Measurements from ENCODE around the gene ZNF423.
"Not testable (repeated sequence)": the region's sequence is repeated elsewhere in the genome, so short reads cannot be mapped to it uniquely, and the experiment has no call there.

The ZNF423 gene

DNA sequence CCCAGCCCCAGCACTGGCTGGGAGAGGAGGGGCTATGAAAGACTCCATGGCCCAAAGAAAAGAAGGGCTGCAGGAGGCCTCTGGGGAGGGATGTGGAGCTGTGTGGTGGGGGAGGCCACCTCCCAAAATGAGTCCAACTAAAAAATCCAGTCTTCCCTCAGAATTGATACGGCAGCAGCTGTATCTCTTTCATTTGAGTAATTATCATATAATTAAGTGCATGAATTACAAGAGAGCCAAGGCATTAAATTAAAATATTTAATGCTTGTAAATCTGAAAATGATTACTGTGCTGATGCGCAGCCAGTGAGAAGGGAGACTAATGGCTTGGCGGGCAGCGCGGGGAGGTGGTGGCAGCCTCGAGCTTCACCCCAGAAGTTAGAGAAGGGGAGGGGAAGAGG lies 289.5 kb downstream of the ZNF423 start:
- no peak for FAIRE-seq

- no peak for FAIRE-seq
These were observed 291.2 kb downstream of the ZNF423 start for GRCh38 chr16:49564496-49565229.

- no peak for FAIRE-seq
These were observed 292.2 kb downstream of the ZNF423 start for GRCh38 chr16:49563666-49564065.

DNA sequence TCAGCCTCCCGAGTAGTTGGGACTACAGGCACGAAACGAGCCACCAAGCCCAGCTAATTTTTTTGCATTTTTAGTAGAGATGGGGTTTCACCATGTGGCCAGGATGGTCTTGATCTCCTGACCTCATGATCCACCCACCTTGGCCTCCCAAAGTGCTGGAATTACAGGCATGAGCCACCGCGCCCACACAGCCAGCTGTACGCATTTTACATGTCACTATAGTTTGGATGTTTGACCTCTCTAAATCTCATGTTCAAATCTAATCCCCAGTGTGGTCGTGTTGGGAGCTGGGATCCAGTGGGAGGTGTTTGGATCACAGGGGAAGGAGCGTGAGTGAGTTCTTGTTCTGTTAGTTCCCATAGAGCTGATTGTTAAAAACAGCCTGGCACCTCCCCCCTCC lies 293.0 kb downstream of the ZNF423 start:
- FAIRE-seq, result not testable (repeated sequence)

DNA sequence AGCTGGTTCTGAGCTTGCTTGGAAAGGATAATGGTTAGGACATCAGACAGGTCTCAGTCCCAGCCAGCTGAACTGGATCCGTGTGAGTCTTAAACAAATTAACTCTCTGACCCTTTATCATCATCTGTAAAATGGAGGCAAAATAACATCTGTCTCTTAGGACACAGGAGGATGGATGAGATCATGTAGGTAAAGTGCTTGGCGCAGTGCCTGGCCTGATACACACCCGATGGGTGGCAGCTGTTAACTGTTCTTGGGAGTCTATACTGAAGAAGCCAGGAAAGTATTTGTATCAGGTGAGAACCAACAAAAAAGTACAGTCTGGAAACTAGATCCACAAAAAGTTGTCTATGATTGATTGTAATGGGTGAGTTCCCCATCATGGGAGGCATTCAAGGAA lies 293.7 kb downstream of the ZNF423 start:
- no peak for FAIRE-seq

DNA sequence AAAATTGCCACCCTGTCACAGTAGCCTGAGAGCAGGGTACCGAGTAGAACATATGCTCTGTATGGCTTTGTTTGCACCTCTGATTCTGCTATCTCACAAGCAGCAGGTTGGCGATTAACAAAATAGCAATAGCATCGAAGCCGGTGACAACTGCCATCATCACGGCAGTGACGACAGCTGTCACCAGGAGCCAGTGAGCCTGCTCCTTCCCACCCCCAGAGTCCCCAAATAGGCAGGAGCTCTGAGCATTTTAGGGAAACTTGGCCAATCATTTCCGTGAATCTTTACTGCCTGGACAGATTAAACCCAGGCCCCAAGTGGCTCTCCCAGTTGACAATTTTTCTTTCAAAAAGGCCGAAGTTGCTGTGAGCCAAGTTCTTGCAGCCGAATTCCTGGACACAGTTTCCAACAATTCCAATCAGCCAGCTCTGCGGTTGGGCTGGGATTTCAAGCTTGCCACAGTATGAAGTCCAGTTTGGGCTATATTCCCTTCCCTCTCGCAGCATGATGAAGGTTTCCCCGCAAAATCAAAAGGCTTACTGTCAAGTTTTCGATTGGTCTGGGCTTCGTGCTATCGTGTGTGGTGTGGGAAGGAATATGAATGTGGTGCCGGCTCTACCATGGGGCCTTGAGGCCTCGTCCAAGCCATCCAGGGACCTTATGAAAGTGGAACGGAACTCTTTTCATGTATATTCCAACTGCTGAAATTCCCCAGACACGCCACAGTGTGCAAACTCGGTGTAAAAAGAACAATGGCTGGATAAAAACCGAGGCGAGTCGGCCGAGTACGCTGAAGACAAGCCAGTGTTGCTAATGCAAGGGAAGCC lies 295.7 kb downstream of the ZNF423 start:
- no peak for FAIRE-seq

- FAIRE-seq, result no peak
These were observed 296.7 kb downstream of the ZNF423 start for GRCh38 chr16:49559242-49559641.

DNA sequence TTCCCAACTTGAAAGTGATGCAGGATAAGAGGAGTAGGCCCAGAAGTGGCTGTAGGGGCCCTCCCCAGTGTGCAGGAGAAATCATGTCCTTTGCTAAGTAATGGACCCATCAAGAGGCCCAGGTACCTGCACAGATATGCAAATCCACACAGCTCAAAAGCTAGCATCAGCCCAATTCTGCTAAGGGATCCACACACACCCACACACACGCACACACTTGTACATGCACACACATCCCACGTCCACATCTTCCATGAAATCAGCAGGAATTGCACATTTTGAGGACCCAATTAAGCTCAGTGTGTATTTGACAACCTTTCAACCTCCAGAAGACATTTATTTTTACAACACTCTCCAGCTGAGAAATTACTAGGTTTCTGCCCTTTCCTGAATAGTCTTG lies 297.5 kb downstream of the ZNF423 start:
- no peak for FAIRE-seq

GRCh38 chr16:49556606-49557446 lies 299.1 kb downstream of the ZNF423 start:
- no peak for FAIRE-seq

DNA sequence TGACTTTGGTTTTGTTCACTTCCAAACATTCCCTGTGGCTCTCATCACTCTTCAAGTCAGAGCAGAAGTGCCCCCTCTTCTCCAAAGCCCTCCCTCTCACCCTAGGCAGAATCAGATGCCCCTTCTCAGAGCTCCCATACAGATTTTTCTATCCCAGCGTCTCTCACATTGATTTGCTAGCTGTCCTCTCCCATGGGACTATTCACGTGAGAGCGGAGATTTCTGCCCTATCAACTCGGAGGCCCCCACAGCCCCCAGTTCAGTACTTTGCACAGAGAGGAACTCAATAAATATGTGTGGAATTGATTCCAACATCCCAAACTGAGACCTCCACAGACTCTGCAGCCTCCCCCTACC lies 299.7 kb downstream of the ZNF423 start:
- no peak for FAIRE-seq

GRCh38 chr16:49554681-49555080 lies 301.2 kb downstream of the ZNF423 start:
- FAIRE-seq, result no peak

DNA sequence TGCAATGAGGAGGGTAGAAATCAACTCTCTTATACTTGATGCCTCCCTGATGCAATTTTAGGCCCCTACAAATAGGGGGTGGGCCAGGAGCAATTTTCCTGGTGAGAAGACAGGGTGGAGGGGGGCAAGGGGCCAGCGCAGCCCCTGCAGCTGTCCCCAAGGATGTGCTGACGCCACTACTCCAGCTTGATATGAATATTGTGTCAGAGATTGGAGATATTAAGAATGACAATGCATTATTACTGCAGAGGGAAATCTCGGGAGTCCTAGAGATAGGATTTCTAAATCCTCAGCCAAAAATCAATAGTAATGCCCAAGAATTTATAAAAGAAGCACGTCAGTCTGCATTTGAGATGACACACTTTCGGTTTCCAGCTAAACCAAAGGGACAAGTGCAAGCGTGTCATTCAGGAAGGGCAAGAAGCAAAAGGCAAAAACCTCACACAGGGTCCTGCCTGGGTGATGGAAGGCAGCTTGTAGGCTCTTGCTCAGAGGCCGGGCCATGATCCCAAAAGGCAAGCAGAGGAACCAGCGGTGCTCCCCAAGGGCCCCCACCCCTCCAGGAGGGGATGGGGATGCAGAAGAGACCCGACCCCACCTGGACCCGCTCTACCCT lies 303.5 kb downstream of the ZNF423 start:
- FAIRE-seq, result no peak

DNA sequence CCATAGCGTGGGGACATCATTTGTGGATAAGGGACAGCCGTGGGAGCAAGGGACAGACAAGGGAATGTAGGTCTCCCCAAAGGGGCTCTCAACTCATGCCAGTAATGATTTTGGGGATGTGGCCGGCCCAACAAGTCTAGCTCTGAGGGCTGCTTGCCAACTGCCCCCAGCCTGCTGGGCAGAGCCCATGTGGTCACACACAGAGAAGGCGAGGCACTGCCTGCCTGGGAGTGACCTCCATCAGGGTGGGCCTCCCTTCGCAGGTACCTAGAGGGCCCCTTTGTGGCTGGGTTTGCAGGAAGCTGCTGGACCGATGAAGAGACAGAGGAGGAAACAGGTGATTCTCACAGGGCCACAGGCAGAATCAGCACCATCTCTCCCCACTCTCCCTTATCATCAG lies 305.2 kb downstream of the ZNF423 start:
- no peak for FAIRE-seq

- no peak for FAIRE-seq
These were observed 305.8 kb downstream of the ZNF423 start for GRCh38 chr16:49550140-49550539.

DNA sequence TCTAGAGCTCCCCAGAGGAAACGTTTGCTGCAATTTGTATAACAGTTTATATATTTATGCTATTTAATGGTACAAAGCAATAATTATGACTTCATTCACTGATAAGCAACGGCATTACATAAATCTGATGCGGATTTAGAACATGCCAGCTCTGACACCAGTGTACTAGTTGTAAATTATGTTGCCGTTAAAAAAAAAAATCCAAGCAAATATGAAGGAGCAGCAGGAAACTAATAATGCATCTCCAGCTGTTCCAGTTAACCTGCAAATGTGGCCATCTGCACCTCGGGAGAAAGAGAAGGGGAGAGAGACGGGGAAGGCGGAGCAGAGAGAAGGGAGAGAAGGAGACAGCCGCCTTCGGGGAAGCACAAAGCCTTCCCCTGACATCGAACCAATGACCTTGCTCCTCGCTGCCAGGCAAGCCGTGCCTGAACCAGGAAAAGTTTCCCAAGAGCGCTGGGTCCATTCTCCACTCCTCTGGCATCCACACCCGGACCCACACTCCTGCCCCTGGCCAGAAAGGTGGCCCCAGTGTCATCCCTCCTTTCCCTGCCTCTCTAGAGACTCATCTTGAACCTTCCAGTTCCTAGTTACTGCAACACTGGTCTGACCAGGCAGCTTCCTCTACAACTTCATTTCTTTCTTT lies 307.5 kb downstream of the ZNF423 start:
- FAIRE-seq, result no peak

DNA sequence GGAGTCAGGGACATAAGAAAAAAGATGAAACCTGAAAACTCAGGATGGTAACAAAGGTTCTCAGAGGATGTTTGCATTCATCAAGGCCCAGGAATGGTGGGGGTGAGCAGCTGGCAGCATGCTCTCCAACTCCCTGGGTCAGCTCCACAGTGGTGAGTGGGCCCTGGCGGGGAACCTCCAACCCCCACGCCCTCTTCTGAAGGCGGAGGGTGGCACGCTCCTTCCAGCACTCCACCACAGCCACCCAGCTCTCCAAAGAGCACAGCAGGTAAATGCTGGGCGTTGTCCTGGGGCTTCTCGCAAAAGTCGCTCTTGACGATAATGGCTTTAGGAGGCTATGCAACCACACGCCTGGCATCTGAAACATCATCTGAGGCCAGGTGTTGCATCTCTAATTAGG lies 308.5 kb downstream of the ZNF423 start:
- no peak for FAIRE-seq

DNA sequence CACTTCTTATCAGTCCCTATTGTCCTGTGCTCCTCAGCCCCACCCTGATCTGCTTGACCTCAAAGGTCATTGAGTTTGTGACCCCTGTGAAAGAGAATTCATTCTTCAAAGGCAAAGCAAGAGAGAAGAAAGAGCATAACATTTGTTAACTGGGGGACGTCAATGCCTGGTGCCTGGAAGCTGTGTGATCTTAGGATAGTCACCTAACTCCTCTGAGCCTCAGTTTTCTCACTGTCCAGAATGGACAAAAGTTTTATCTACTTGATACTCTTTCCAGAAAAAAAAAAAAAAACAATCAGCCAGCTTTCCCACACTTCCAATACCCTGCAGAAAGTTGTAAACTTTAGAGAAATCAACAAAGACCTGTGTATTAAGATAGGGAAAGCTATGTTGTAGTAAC lies 309.2 kb downstream of the ZNF423 start:
- FAIRE-seq, result no peak

- no peak for FAIRE-seq
These were observed 310.0 kb downstream of the ZNF423 start for GRCh38 chr16:49545741-49546448.

- no peak for FAIRE-seq
These were observed 310.7 kb downstream of the ZNF423 start for GRCh38 chr16:49545243-49545642.

DNA sequence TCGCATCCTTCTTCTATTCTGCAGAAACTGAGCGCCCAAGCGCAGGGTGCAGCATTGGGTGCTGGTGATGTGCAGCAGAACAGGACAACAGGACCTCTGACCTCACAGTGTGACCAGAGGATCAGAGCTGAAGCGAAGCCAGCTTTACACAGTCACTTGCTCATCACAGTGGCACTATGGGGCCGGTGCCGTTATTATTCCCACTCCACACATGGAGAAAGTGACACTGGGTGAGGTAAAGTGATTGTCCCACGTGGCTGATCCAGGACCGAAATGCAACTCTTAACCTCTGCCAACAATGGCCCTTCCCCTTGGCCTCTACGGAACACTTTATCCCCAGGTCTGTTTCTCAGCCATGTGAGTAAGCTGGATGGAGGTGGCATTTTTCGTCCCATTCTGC lies 311.1 kb downstream of the ZNF423 start:
- no peak for FAIRE-seq

- no peak for FAIRE-seq
These were observed 312.3 kb downstream of the ZNF423 start for GRCh38 chr16:49543631-49543946.
